ENCODE results near the gene PGAM2.

The PGAM2 gene

GRCh38 chr7:44103566-44103922 lies 38.2 kb upstream of the PGAM2 start:
- DNase-seq (ENCODE audit: low read depth), result no peak

- DNase-seq (ENCODE audit: low read depth), result no peak
Observed at GRCh38 chr7:44102846-44103565, 37.6 kb upstream of the PGAM2 start.

GRCh38 chr7:44101966-44102845 lies 36.8 kb upstream of the PGAM2 start:
- DNase-seq (ENCODE audit: low read depth), result no peak

GRCh38 chr7:44101303-44101965 lies 36.1 kb upstream of the PGAM2 start:
- DNase-seq (ENCODE audit: low read depth), result no peak

GRCh38 chr7:44100458-44101302 lies 35.3 kb upstream of the PGAM2 start:
- DNase-seq (ENCODE audit: low read depth), result no peak

- no peak for DNase-seq (ENCODE audit: low read depth)
Observed at GRCh38 chr7:44099669-44100068, 34.3 kb upstream of the PGAM2 start.

- DNase-seq (ENCODE audit: low read depth), result no peak
Observed at GRCh38 chr7:44098092-44099068, 33.0 kb upstream of the PGAM2 start.

GRCh38 chr7:44097064-44097932 lies 31.9 kb upstream of the PGAM2 start:
- DNase-seq (ENCODE audit: low read depth), result no peak

- DNase-seq (ENCODE audit: low read depth), result no peak
Observed at GRCh38 chr7:44096326-44096881, 31.0 kb upstream of the PGAM2 start.

- no peak for DNase-seq (ENCODE audit: low read depth)
Observed at GRCh38 chr7:44095781-44096180, 30.4 kb upstream of the PGAM2 start.

GRCh38 chr7:44094883-44095592 lies 29.7 kb upstream of the PGAM2 start:
- no peak for DNase-seq (ENCODE audit: low read depth)

- no peak for DNase-seq (ENCODE audit: low read depth)
Observed at GRCh38 chr7:44094365-44094764, 29.0 kb upstream of the PGAM2 start.

- DNase-seq (ENCODE audit: low read depth), result no peak
Observed at GRCh38 chr7:44093102-44093641, 27.8 kb upstream of the PGAM2 start.

- no peak for DNase-seq (ENCODE audit: low read depth)
Observed at GRCh38 chr7:44087911-44088838, 22.8 kb upstream of the PGAM2 start.

- no peak for DNase-seq (ENCODE audit: low read depth)
Observed at GRCh38 chr7:44086627-44087026, 21.3 kb upstream of the PGAM2 start.

GRCh38 chr7:44085546-44085945 lies 20.2 kb upstream of the PGAM2 start:
- DNase-seq (ENCODE audit: low read depth), result no peak

- DNase-seq (ENCODE audit: low read depth), result no peak
Observed at GRCh38 chr7:44084701-44085100, 19.3 kb upstream of the PGAM2 start.

All from activated T-cell treated with anti-CD3 and anti-CD28 coated beads for 24 hours (primary cell).